Measurements from ENCODE around the gene DLX5.

DNA sequence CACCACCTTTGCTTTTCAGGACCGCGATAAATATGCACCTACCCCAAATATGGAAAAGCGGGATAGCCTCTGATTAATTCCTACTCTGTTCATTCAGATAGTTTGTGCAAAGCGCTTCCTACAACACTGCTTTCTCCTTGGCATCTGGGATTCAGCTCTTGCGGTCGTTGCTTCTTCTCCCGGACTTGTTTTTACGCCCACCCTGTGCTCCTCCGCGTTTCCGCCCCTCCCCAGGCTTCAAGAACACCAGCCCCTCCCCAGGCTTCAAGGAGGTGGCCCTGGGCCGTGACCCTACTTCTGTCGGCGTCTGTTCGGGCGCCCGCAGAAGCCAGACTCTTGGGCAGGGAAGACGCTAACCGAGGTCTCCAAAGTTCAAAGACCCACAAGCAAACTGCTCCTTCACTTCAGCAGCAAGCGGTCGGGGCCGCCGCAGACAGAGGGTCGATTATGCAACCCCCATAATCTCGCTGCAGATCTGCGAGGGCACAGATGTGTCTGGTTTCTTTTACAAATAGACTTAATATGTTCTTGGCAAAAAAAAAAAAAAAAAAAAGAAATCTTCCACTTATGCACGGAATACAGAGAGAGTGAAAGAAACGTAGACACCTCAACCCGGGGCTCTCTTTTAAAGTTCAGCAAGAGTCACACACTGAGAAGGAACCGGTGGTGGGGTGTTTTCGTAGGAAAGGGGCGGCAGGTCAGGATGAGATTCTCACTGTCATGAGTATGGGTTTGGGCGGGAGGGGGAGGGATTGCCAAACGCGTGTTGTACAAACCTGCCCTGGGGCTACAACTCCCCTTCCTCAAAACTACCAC, 1.9 kb downstream of the DLX5 start:
- TF ChIP-seq YY1 (IDR thresholded peaks at IDR 0.05; ENCODE audit: insufficient read depth, insufficient read length), result no peak
- peak; percentile 43 for TF ChIP-seq SUZ12 (IDR thresholded peaks at IDR 0.05; ENCODE audit: extremely low read depth, insufficient read depth, insufficient read length)
